COR-L47 (cell line): ENCODE data around the gene GRM8.

Source experiments
- DNase-seq: peaks from one replicate; lab custom pipeline; 2025; lab: John Stamatoyannopoulos, UW

The GRM8 gene

GRCh38 chr7:127252778-127253280 is at the start of gene GRM8:
GRM8 (minus strand) TSS chr7:127252941.
- peak; percentile 51 for DNase-seq

DNA sequence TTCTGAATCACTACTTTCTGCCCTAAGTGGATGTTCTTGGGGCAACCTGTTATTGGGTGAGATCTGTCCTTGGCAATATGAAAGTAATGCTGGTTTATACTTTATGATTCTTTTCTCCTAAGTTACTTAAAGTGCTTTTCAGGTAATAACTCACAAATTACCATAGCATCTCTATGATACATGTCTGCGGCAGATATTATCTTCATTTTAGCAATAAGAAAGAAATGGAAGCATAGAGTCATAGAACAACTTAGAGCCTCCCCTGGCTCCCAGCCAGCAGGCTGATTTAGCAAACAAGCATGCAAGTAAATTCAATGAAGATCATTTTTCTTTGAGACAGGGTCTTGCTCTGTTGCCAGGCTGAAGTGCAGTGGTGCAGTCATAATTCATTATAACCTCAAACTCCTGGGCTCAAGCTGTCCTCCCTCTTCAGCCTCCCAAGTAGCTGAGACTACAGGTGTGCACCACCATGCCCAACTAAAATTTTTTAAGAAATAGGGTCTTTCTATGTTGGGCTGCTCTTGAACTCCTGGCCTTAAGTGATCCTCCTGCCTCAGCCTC is 38.1 kb upstream of the GRM8 start:
- no peak for DNase-seq

GRCh38 chr7:127290116-127290655 is 37.4 kb upstream of the GRM8 start:
- no peak for DNase-seq

DNA sequence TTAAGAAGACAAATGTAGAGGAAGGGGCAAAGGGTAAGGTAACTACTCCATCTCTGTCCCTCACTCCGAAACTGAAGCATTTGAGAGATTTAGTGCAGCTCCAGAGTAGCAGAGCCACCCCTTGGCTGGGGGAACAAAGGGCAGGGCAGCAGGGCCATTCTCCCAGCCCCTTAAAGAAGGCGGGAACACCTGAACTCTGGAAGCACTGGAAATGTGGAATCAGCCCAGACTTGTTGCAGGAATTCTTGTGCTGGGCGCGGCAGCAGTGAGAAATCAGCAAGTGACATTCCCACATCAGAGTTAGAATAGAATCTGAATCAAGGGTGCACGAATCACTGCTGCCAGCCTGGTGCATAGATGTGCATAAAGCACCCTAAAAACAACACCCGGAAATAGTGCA is 34.4 kb upstream of the GRM8 start:
- no peak for DNase-seq

- DNase-seq: no peak
Observed at GRCh38 chr7:127270093-127270492, 17.4 kb upstream of the GRM8 start.

DNA sequence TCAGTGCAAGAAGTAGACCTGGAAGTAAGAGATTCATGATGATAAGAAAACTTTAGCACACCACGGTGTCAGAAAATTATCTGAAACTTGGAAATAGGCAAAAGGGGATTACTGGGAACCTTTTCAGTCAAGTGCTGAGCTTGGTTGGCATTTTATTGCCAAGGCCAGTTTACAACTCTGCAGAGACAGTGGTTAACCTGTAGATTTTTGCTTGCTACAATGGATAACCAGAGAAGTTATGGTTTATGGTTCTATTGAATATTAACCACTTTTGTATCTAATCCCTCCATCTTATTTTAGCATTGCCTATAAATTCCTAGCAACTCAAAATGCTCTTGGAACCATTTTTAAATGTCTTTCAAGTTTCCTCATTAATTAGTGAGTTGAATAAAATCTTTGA is 13.3 kb upstream of the GRM8 start:
- no peak for DNase-seq

GRCh38 chr7:127264219-127264618 is 11.5 kb upstream of the GRM8 start:
- no peak for DNase-seq

DNA sequence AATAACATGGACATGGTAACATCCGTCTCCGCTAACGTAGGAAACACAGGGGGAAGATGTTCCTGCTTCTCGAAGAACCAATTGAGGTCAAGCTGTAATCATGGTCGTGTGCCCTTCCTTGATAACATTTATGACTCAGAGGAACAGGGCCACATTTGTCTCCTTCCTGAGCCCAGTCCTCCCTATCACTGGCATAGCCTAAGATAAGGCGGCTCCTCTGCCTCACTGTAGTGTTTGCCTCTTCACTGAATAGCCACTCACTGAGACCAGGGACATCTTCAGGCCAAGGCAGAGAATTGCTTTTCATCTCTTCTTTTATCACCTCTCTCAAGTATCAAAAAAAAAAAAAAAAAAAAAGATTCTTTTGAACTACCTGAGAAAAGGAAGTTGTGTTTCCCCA is 5.4 kb upstream of the GRM8 start:
- no peak for DNase-seq

- DNase-seq: no peak
Observed at GRCh38 chr7:127257086-127257485, 4.3 kb upstream of the GRM8 start.

DNA sequence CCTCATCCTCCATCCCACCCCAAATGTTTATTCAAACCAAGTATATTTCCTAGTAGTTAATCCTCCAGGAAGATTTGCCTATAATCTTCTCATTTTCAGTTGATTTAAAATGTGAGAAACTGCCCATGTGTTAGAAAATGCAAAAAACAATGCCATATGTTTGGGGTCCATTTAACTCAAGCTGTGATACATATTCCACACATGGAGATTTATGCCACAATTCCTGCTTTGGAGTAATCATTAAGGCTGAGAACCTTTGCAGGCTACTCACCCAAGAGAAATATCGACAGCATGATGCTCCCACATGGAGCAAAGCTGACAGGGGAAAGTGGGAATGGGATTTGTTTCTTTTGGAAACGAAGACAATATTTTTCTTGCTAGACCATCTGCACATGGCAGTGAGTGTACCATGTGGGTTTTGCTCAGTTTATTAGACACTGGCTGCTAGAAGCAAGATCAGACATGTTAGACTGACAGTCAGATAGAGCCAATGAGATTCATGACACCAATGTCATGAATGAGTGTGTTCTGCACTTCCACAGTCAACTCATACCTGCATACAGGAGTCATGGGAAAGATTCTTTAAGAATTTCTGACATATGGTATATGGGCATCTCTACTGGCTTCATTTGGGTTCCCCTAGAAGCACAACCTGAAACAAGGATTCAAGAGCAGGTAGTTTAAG is 3.4 kb upstream of the GRM8 start:
- no peak for DNase-seq

GRCh38 chr7:127254163-127254684 is 1.5 kb upstream of the GRM8 start:
- no peak for DNase-seq

- DNase-seq: peak; percentile 40
Observed at GRCh38 chr7:127253281-127254162, 781 bp upstream of the GRM8 start.

DNA sequence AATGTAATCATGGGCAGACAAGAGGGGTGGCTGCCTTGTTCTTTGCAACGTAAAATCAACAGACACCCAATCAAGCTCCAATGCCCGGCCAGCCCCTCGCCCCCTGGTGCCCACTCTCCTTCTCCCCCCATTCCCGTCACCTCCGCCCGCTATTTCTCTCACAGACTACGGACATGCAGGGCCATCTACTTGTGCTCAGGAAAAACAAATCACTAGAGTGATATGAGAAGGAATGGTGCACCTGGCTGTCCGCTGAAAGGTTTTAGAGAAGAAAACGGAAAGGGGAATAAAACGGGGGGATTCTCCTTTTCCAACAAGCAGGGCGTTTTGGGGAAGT is 396 bp downstream of the GRM8 start:
- DNase-seq: no peak

GRCh38 chr7:127251465-127252376 is 1.0 kb downstream of the GRM8 start:
- DNase-seq: no peak

DNA sequence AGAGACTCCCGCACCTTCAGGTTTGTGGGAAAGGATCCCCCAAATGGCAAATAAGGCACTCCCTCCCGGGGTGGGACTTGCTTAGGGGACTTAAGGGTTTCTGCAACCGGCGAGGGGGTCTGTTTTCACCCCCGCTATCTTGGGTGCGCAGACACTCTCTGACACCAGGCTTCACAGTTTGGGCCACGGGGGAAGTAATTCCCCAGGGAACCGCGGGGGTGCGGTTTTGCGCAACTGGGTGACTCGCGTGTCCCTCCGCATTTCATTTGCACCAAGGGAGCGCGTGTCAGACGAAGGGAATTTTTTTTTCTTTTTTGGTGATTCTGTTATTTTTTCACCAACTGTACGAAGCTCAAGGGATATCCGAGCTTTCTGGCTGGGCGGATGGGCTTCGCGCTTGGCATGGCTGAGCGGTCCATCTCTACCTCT is 1.7 kb downstream of the GRM8 start:
- DNase-seq: no peak

DNA sequence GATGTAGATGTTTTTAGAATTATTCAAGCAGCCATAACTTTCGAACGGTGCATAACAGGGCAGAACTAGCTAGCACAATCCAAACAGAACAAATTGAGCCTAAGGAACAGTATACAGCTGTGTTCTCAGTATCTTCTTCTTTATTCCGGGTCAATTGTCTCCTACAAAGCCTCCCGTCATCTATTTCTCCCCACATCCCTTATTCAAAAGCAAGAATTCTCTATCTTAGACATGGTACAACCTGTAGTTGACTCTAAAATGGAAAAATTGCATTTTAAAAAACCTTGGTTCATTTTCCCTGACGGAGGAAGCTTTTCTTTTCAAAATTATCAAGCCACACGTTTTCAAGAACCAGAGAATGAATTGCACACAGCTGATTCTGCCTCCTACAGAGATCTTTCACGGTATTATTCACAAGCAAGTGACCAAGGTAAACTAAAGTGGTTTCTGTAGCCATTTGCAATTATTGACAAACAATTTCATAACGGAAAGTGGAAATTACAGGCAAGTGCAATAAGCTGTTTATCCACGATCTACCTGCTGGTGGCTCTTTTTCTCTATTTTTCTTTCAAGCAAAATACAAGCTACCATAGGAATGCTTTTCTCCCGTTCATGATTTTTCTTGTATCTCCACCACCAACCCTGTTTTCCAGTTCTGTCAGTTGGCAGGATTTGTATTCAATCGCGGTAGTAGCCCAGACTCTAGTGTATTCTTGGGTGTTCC is 2.3 kb downstream of the GRM8 start:
- DNase-seq: no peak

DNA sequence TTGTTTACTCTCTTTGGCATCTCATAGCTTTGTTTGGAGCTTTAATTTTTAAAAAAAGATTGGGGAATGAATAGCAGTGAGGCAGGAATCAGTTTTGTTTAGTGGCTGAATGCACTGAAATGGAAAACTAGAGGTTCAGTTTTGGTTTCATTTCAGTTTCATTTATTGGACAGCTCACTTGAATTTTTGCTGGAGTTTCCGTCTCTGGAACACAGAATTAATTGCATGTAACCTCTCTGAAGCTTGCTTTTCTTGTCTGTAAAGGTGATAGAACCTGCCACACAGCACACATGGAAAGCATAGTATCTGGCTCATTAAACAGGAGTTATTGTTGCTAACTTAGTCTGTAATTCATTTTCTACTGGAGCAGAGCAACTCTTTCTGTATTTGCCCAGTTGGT is 7.1 kb downstream of the GRM8 start:
- DNase-seq: no peak

GRCh38 chr7:127245002-127245401 is 7.7 kb downstream of the GRM8 start:
- DNase-seq: no peak

GRCh38 chr7:127239814-127240213 is 12.9 kb downstream of the GRM8 start:
- no peak for DNase-seq

GRCh38 chr7:127233630-127234029 is 19.1 kb downstream of the GRM8 start:
- DNase-seq: no peak

GRCh38 chr7:127231415-127231814 is 21.3 kb downstream of the GRM8 start:
- DNase-seq: no peak
